AG09319 (cell line): ENCODE results near the gene RILPL1.

Source experiments
- DNase-seq: peaks from one replicate; pipeline ENCODE4 v3.0.0-alpha.2; 2010; ENCODE audit warnings: low read depth; ENCODE audit errors: extremely low read depth
- CTCF ChIP-seq: IDR thresholded peaks from 2 replicates; pipeline ENCODE4 v1.5.1; 2011; ENCODE audit warnings: low read depth, mild to moderate bottlenecking, inconsistent platforms, low read length, moderate library complexity

Gene RILPL1

GRCh38 chr12:123528858-123529257 is 4.7 kb downstream of the RILPL1 start:
- no peak for DNase-seq
- no peak for TF ChIP-seq CTCF

- TF ChIP-seq CTCF, result no peak
- no peak for DNase-seq
These were observed 6.9 kb downstream of the RILPL1 start for GRCh38 chr12:123526542-123527080.

GRCh38 chr12:123524378-123524777 is 9.1 kb downstream of the RILPL1 start:
- no peak for DNase-seq
- TF ChIP-seq CTCF, result no peak

- TF ChIP-seq CTCF, result no peak
- DNase-seq, result no peak
These were observed 10.0 kb downstream of the RILPL1 start for GRCh38 chr12:123523518-123523917.

- no peak for TF ChIP-seq CTCF
- no peak for DNase-seq
These were observed 11.4 kb downstream of the RILPL1 start for GRCh38 chr12:123522164-123522563.

GRCh38 chr12:123520567-123521474 is 12.7 kb downstream of the RILPL1 start:
- no peak for TF ChIP-seq CTCF
- DNase-seq, result no peak
